HG02678 (cell line): ENCODE results near the gene EXOC6B.

Experiments used
- ATAC-seq: cut with Tn5 transposase; IDR thresholded peaks from one replicate; pipeline ENCODE4 v1.9.1; 2021; ENCODE audit warnings: mild to moderate bottlenecking, moderate library complexity; ENCODE audit not compliant: unreplicated experiment

Gene EXOC6B

GRCh38 chr2:72183016-72183415 lies 642.8 kb downstream of the EXOC6B start:
- no peak for ATAC-seq

- ATAC-seq = no peak
Observed at GRCh38 chr2:72182547-72182946, 643.3 kb downstream of the EXOC6B start.

GRCh38 chr2:72181616-72182015 lies 644.2 kb downstream of the EXOC6B start:
- no peak for ATAC-seq

- no peak for ATAC-seq
Observed at GRCh38 chr2:72180351-72180750, 645.5 kb downstream of the EXOC6B start.

- ATAC-seq = no peak
Observed at GRCh38 chr2:72178551-72178950, 647.3 kb downstream of the EXOC6B start.

- ATAC-seq = no peak
Observed at GRCh38 chr2:72176281-72176680, 649.6 kb downstream of the EXOC6B start.

GRCh38 chr2:72175636-72176035 lies 650.2 kb downstream of the EXOC6B start:
- no peak for ATAC-seq

- ATAC-seq = no peak
Observed at GRCh38 chr2:72173640-72174321, 652.1 kb downstream of the EXOC6B start.

- no peak for ATAC-seq
Observed at GRCh38 chr2:72172478-72172877, 653.4 kb downstream of the EXOC6B start.

GRCh38 chr2:72166279-72166678 lies 659.6 kb downstream of the EXOC6B start:
- no peak for ATAC-seq

GRCh38 chr2:72165792-72166191 lies 660.0 kb downstream of the EXOC6B start:
- no peak for ATAC-seq

- ATAC-seq = no peak
Observed at GRCh38 chr2:72162574-72162973, 663.3 kb downstream of the EXOC6B start.

GRCh38 chr2:72159211-72159993 lies 666.4 kb downstream of the EXOC6B start:
- no peak for ATAC-seq

- ATAC-seq = no peak
Observed at GRCh38 chr2:72157871-72158771, 667.7 kb downstream of the EXOC6B start.

- ATAC-seq = no peak
Observed at GRCh38 chr2:72156872-72157271, 669.0 kb downstream of the EXOC6B start.

- ATAC-seq = no peak
Observed at GRCh38 chr2:72155737-72156136, 670.1 kb downstream of the EXOC6B start.

- ATAC-seq = no peak
Observed at GRCh38 chr2:72155151-72155550, 670.7 kb downstream of the EXOC6B start.

- no peak for ATAC-seq
Observed at GRCh38 chr2:72154386-72154975, 671.4 kb downstream of the EXOC6B start.

- no peak for ATAC-seq
Observed at GRCh38 chr2:72153924-72154323, 671.9 kb downstream of the EXOC6B start.

- no peak for ATAC-seq
Observed at GRCh38 chr2:72153026-72153791, 672.6 kb downstream of the EXOC6B start.
